ENCODE measurements around the gene RBMS2. TPM values are rescaled to one million over a fixed set of nuclear protein-coding genes. Genes with fewer than 3 reads are reported as not detected.
A peak's percentile ranks its signal among the peaks of the same experiment; 100 is the strongest.
"Not testable (repeated sequence)": the region's sequence is repeated elsewhere in the genome, so short reads cannot be mapped to it uniquely, and the experiment has no call there.

The RBMS2 gene
- total and polyA plus RNA-seq, 9 of the 15 experiments (the other 6 are each of a cell fraction or from before 2014, with no cell fraction given): 0.08 to 10.5 (median 0.31) TPM

GRCh38 chr12:56510786-56511185, 10.8 kb upstream of the RBMS2 start:
- TF ChIP-seq HNRNPK (IDR thresholded peaks at IDR 0.05; ENCODE audit: low read depth, low read length, poor library complexity, severe bottlenecking): no peak
- peak; percentile 31; the same call in 1 of the 2 replicates for TF ChIP-seq ZNF121 (CRISPR knock-in tag; conservative IDR thresholded peaks at IDR 0.05)
- FAIRE-seq (no peak), DNase-seq (ENCODE audit: extremely low read depth in 1 of 4, low spot score in 3 of 4) (no peak), ATAC-seq (no peak)
- Histone ChIP-seq H3K36me3 (ENCODE audit: control insufficient read depth, insufficient read depth, low read length) (no peaks in the 10 kb centered on the region), H3K4me1 (replicated peaks in 1 of 2; ENCODE audit: control insufficient read depth in 2 of 2, insufficient read depth in 2 of 2, low read length in 2 of 2) (no peaks in the 10 kb centered on the region), H2AFZ (ENCODE audit: low read depth, low read length) (no peak overlapping the region), H3K9me3 (replicated peaks; ENCODE audit: control insufficient read depth, insufficient read depth, low read depth, low read length) (no peaks in the 10 kb centered on the region), H3K4me2 (ENCODE audit: insufficient read depth, low read length) (no peak overlapping the region), H3K79me2 (ENCODE audit: control insufficient read depth, insufficient read depth, low read length) (no peaks in the 10 kb centered on the region), H3K27ac (ENCODE audit: extremely low read depth, low read depth, low read length) (no peak overlapping the region), H3K9ac (ENCODE audit: insufficient read depth in 1 of 2, low read depth in 2 of 2, low read length in 2 of 2) (no peak overlapping the region), H3K9me1 (ENCODE audit: control insufficient read depth, insufficient read depth, low read length) (no peaks in the 10 kb centered on the region), H3K27me3 (ENCODE audit: control insufficient read depth in 2 of 2, insufficient read depth in 2 of 2, low read length in 2 of 2) (peaks cover 5 to 19% of the 10 kb centered on the region in 2 experiments; a peak in 4 of 5 replicates), H4K20me1 (replicated peaks; ENCODE audit: control insufficient read depth, insufficient read depth, low read length) (no peaks in the 10 kb centered on the region), H3K4me3 (no peak overlapping the region)
- intact Hi-C loops (cut with micrococcal nuclease) (no loop called here), in situ Hi-C loops (cut with MboI) (no loop called here)
- 37% methylated on average over 16 of the region's 16 CpGs for WGBS (ENCODE audit: insufficient coverage, low coverage, missing lambda C conversion rate)
- CTCF ChIA-PET (ENCODE audit: low intra/inter-chr PET ratio): no interaction called here
- POLR2A ChIA-PET: no interaction called here
- no TSS peak for BruUV-seq (replicated peaks)

GRCh38 chr12:56514014-56514318, 7.7 kb upstream of the RBMS2 start:
- POLR2A ChIA-PET: interaction anchor here (0.6 to 1.2 kb wide), 4 partner anchors 77 to 122 kb away, joined by 3 to 4 read pairs (median 3); no protein-coding TSS in a partner anchor
- H3K9me3 ChIP-seq (replicated peaks; ENCODE audit: control insufficient read depth, insufficient read depth, low read depth, low read length); H3K4me2 ChIP-seq (ENCODE audit: insufficient read depth, low read length); H3K36me3 ChIP-seq (ENCODE audit: control insufficient read depth, insufficient read depth, low read length); DNase-seq (ENCODE audit: extremely low read depth in 1 of 4, low spot score in 3 of 4); ATAC-seq; H2AFZ ChIP-seq (ENCODE audit: low read depth, low read length); H4K20me1 ChIP-seq (replicated peaks; ENCODE audit: control insufficient read depth, insufficient read depth, low read length); BruUV-seq (replicated peaks); H3K27ac ChIP-seq (ENCODE audit: extremely low read depth, low read depth, low read length); H3K4me1 ChIP-seq (replicated peaks in 1 of 2; ENCODE audit: control insufficient read depth in 2 of 2, insufficient read depth in 2 of 2, low read length in 2 of 2); intact Hi-C loops (cut with micrococcal nuclease); H3K9me1 ChIP-seq (ENCODE audit: control insufficient read depth, insufficient read depth, low read length); FAIRE-seq; in situ Hi-C loops (cut with MboI); H3K79me2 ChIP-seq (ENCODE audit: control insufficient read depth, insufficient read depth, low read length); H3K4me3 ChIP-seq; H3K9ac ChIP-seq (ENCODE audit: insufficient read depth in 1 of 2, low read depth in 2 of 2, low read length in 2 of 2): not testable (repeated sequence)
- 33% methylated on average over 4 of the region's 4 CpGs for WGBS (ENCODE audit: insufficient coverage, low coverage, missing lambda C conversion rate)
- CTCF ChIA-PET (ENCODE audit: low intra/inter-chr PET ratio): interaction anchor here (1.3 to 2.9 kb wide), 6 partner anchors 51 to 122 kb away, joined by 3 to 31 read pairs (median 10); no protein-coding TSS in a partner anchor
- peaks cover 5 to 19% of the 10 kb centered on the region in 2 experiments; a peak in 4 of 5 replicates for H3K27me3 ChIP-seq (ENCODE audit: control insufficient read depth in 2 of 2, insufficient read depth in 2 of 2, low read length in 2 of 2)

Measured in K562 (cell line).